ENCODE measurements around the gene TMEM11.
"Not testable (repeated sequence)": the region's sequence is repeated elsewhere in the genome, so short reads cannot be mapped to it uniquely, and the experiment has no call there.

The TMEM11 gene

DNA sequence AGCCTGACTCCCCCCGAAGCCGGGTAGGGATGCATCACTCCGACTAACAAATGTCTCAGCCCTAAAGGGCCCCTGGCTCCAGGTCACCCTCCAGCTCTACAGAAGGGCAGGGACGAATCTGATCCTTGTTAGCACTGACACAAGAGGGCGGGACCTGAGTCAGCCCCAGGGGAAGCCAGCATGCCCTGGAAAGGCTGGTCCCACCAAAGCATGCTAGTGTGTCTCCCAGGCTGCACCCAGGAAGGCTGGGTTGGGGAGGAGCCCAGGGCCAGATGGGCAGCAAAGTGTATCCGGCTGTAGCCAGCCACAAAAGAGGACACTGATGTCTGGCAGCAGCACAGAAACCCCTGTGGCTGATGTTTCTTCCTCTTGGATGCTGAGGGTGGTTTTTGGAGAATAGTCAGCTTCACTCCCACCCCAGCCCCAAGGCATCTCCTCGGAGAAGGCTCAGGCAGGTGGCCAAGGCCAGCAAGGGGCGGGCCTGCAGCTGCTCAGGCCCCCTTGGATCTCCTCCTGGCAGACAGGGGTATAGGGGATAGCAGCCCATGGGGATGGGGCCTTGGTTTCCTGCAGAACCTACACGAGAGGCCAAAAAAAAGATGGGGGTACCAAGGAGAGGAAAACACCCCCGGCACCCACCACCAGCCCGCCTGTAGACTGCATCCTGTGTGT lies 28.2 kb upstream of the TMEM11 start:
- FAIRE-seq, result no peak

DNA sequence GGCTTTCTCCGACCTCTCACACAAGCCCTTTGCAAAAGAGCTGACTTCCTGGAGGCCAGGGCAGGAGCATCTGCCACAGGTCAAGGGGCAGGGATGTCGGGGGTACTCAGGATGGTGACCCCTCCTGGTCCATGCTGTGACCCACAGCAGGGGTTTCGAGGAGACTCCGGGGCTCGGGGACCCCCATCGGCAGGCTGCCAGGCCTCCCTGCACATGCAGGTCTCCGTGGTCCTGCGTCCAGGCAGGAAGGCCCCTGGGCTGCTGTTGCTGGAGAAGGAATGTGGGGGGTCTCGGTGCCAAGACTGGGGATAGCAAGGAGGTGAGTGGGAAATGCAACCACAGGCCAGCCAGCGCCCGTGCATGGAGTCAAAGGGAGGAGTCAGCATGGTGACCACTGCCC lies 27.6 kb upstream of the TMEM11 start:
- FAIRE-seq, result no peak

DNA sequence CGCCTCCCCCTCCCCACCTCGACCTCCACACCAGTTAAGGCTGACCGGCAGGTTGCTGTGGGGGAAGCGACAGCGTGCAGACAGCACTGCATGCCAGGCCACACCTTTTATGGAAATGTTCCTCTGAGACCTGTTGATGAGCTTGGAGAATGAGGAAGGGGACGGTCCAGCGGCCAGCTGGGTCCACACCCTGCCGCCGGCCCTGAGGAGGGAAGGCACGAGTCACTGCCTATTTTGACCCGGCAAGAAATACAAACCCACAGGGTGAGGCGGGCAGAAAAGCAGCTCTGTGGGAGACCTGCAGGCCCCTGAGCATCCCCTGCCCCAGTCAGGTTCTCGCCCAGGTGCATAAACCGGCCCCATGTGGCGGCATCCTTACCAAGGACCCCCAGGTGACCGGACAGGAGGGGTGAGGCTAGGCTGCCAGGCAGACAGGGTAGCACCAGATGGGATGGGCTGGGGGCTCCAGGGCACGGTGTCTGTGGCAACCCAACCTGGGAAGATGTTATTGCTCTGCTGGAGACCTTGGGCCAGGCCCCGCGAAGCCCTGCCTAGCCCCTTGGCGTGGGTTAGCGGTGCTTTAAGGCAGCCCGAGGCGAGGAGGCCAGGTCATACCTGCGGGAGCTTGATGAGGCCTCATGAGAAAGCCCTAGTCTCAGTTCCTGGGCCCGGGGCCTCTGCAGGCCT lies 26.6 kb upstream of the TMEM11 start:
- no peak for FAIRE-seq

DNA sequence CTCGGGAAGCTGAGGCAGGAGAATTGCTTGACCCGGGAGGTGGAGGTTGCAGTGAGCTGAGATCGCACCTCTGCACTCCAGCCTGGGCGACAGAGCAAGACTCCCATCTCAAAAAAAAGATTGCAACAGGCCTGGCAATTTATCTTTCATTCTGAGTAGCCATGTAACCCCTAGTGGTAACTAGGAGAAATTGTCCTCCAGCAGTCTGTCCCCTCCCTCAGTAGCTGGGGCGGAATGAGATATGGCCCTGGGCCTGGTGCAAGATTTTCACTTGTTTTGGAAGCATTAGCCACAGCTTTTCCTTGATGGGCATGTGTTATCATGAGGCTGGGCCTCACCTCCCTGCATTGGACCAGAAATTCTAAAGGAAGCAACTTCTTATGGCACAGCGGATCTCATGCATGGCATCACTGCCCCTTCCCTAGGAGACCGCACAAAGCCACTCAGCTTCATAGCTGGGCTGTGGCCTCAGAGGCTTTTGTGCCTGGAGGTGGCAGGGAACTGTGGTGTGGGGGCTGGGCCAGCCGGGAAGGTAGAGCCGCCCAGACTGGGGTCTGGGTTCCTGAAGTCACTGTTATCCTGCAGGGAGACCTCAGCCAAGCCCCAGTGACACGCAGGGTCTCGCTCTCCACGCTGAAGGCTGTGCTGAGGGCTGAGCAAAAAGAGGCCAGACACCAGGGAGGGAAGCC lies 25.9 kb upstream of the TMEM11 start:
- FAIRE-seq, result no peak

GRCh38 chr17:21235921-21236320 lies 22.0 kb upstream of the TMEM11 start:
- FAIRE-seq, result no peak

- FAIRE-seq, result no peak
Observed at GRCh38 chr17:21233581-21234347, 19.8 kb upstream of the TMEM11 start.

DNA sequence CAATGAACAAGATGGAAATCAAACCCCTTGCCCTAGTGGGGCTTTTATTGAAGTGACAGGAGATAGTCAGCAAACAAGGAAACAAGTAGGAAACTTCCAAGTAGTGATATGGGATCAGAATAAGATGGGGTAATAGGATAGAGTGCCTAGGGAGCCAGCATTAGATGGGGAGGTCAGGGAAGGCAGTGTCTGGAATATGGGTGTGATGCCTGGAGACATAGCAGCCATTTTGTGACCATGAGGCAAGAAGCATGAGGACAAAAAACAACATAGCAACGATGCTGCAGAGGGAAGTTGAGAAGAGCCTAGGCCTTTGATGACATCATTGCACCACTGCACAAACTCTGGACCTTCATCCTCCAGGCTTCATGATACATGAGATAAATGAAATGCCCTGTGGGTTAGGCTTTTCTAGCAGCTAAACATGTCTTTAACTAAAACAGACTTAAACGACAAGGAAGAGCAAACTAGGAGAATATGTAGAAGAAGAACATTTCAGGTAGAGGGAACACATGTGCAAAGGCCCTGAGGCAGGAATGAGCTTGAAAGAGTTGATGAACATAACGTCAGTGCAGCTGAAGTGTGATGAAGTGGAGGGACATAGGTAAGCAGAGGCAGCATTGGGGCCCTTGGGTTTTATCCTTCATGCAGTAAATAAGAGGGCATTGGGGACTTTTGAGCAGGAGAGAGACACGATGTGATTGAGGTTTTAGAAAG lies 18.2 kb upstream of the TMEM11 start:
- no peak for FAIRE-seq

DNA sequence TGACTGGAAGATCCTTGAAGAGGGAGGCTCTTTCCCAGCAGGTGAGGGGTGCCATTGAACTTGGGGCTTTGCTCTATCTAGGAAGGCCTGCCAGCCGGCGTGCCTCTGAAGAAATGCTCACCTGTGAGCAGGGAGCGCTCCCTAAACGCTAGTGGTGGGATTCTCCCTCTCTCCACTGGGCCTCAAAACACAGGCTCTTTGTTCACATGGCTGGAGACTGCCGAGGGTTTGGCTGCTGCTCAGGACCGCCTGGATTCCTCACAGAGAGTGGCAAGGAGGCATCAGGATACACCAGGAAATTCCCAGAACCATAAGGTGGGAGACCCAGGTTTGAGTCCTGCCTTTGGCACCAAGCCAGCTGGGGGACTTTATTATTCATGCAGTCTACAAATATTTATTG lies 17.6 kb upstream of the TMEM11 start:
- FAIRE-seq, result no peak

DNA sequence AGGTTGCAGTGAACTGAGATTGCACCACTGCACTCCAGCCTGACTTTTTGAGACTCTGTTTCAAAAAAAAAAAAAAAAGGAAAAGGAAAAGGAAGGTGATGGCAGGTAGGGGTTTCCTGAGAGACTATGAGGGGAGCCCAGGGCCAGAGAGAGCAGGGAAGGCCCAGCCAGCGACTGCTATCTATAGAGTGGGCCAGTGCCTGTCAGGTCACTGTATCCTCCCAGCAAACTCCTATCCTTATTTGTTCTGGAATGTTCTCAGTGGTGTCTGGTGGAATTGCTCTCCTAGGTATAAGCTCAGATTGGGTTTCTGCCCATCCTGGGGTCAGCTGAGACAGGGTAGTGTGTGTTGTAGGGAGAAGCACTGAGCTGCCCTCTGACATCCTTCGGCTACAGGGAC lies 14.9 kb upstream of the TMEM11 start:
- no peak for FAIRE-seq

- no peak for FAIRE-seq
Observed at GRCh38 chr17:21228111-21228510, 14.2 kb upstream of the TMEM11 start.

DNA sequence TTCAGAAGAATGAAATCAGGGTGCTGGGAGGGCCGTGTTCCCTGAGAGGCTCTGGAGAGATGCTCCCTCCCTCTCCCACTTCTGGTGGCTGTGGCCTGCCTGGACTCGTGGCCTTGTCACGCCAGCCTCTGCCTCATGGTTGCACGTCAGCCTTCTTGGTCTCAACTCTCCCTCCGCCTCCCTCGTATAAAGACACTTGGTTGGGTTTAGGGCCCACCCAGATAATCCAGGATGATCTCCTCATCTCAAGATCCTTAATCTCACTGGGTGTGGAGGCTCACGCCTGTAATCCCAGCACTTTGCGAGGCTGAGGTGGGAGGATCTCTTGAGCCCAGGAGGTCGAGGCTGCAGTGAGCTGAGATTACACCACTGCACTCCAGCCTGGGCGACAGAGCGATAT lies 13.3 kb upstream of the TMEM11 start:
- FAIRE-seq, result not testable (repeated sequence)

DNA sequence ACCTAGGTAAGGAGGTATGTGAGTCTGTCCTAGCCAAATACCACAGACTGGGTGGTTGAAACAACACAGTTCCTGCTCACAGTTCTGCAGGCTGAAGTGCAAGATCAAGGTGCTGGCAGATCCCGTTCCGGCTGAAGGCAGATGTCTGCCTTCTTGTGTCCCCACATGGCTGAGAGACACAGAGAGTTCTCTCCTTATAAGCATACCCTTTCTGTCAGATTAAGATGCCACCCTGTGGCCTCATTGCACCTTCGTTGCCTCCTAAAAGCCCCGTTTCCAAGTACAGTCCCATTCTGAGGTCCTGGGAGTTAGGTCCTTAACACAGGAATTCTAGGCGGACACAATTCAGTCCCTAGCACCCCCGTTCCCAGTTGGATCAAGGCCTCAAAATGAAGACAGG lies 9.1 kb upstream of the TMEM11 start:
- FAIRE-seq, result no peak

DNA sequence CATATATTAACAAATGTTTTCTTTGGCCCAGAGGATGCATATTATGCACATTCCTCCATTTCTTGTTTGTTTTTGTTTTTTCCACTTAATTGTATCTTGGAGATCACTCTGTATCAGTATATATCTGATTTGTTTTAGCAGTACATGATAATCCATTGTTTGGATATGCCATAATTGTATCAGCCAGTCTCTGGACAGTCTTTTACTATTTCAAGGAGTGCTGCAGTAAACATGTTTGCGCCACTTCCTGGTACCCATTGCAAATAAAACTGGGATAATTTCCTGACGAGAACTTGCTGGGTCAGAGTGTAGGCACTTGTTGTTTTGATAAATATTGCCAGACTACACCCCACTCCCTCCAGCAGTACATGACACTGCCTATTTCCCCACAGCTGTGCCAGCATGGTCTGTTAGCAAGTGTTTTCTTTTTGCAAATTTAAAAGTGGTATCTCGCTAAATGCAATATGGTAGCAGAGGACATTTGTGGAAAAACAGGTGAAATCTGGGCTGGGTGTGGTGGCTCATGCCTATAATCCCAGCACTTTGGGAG lies 4.9 kb upstream of the TMEM11 start:
- no peak for FAIRE-seq

GRCh38 chr17:21218101-21218500 lies 4.1 kb upstream of the TMEM11 start:
- no peak for FAIRE-seq

GRCh38 chr17:21217346-21217745 lies 3.4 kb upstream of the TMEM11 start:
- no peak for FAIRE-seq

DNA sequence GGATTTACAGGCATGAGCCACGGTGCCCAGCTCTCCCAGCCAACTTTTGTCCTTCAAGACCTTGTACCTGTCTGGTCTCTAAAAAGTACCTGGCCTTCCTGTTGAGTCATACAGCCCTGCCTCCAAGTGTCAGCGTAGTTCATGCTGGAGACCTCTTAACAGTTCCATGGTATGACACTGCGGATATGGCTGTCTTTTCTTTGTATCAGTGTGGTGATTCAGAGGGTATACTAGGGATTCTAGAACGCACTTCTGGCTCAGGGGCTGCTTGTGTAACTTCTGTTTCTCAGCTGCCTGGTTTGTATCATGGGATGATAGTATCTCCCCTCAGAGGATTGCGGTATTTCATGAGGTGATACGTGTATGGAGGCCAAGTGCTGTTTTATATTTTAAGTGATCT lies 2.0 kb upstream of the TMEM11 start:
- no peak for FAIRE-seq

- FAIRE-seq, result no peak
Observed at GRCh38 chr17:21214777-21215541, 998 bp upstream of the TMEM11 start.

- FAIRE-seq, result no peak
Observed at GRCh38 chr17:21213638-21214014, 335 bp downstream of the TMEM11 start.

DNA sequence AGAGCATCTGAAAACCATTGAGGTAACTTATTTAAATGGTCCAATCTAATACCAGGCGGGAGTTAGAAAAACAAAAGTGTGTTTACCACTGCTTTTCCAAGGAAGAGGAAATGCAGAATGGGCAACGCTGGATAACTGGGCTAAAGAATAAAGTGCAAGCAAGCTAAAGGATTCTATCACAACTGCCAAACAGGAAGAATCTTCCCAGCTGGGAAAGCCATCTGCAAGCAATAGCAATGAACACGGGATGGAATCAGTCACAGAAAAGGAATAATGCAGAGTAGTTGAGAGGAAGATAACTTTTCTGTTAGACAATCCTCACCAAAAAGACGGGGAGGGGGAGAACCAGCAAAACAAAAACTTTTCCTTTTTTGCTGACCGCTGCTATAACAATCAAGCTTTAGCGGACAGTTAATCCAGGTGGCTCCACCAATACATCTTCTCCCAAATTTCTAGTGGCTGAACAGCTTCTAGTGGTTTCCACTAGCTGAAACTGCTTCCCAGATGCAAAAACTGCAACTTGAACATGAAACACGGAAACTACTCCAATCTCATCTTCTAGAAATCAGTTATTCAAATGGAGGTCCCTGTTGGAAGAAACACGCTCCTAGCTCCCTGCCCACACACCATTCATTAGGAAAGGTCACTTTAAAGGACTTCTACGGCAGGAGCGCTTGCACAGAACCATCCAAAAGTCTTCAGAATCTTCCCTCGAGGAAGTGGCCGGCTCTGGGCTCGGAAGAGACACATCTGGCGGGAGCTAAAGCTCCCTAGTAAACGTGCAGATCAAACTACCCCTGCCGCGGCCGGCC lies 929 bp downstream of the TMEM11 start:
- no peak for FAIRE-seq

- no peak for FAIRE-seq
Observed at GRCh38 chr17:21211825-21212479, 2.0 kb downstream of the TMEM11 start.
